Esophagus squamous epithelium (tissue), 5 donors: ENCODE data around the gene KCNMA1. TPM values are rescaled to one million over a fixed set of nuclear protein-coding genes. Genes with fewer than 3 reads are reported as not detected.

Experiments
- DNase-seq: peaks from one replicate; lab custom pipeline; 2025; lab: John Stamatoyannopoulos, UW
- H3K27ac ChIP-seq, 4 donors: fragments of 200-600 bp; sonication (generic); one replicate each; pipeline ENCODE4 v1.5.1; 2016 to 2019; ENCODE audit warnings: mild to moderate bottlenecking in 1 of 4
- H3K27me3 ChIP-seq, 4 donors: fragments of 200-600 bp; sonication (generic); 1 replicate in 3 of 4; 2 replicates in 1 of 4; pipeline versions ENCODE4 v1.5.1 to v1.6.0; 2017 to 2021; ENCODE audit warnings: antibody characterized with exemption in 1 of 4
- H3K36me3 ChIP-seq, 3 donors: fragments of 200-600 bp; sonication (generic); one replicate each; pipeline ENCODE4 v1.5.1; 2016 to 2019
- H3K4me1 ChIP-seq, 3 donors: fragments of 200-600 bp; sonication (generic); one replicate each; pipeline ENCODE4 v1.5.1; 2017 to 2019
- H3K4me3 ChIP-seq, 4 donors: fragments of 200-600 bp; sonication (generic); 1 replicate in 3 of 4; 2 replicates in 1 of 4; pipeline ENCODE4 v1.5.1; 2016 to 2019; ENCODE audit warnings: mild to moderate bottlenecking in 2 of 4, moderate library complexity in 1 of 4
- H3K9me3 ChIP-seq, 3 donors: fragments of 200-600 bp; sonication (generic); one replicate each; pipeline ENCODE4 v1.5.1; 2016 to 2019
- POLR2A ChIP-seq, 4 donors: fragments of 450-650 bp; IDR thresholded peaks; one replicate each; pipeline ENCODE4 v1.6.1; 2017; ENCODE audit warnings: antibody characterized with exemption in 4 of 4, mild to moderate bottlenecking in 4 of 4, moderate library complexity in 3 of 4
- WGBS, 2 donors: methylation state at CpG; one replicate each; pipeline ENCODE4 v1.1.5; 2018; 5-methylcytosine and 5-hydroxymethylcytosine counted together
- intact Hi-C: fragments of 100-400 bp; cut with DNase I; formaldehyde crosslinking; loops from one replicate; pipeline ENCODE4 v1.15.0; 2022
- total RNA-seq, 4 donors: library from RNA; depleted of rRNA; stranded (reverse); fragments of >200 nt; gene quantifications; one replicate each; pipeline ENCODE4 v1.1.0, GENCODE V29; 2016
- TF ChIP-seq, protein P1 (sequence below), 6 experiments: fragments of 450-650 bp in 4 of 6; fragments of 200-600 bp in 2 of 6; sonication (generic) in 2 of 6; IDR thresholded peaks; one replicate each; pipeline ENCODE4 v1.5.1; 2016 to 2019; ENCODE audit warnings: antibody characterized with exemption in 6 of 6, mild to moderate bottlenecking in 4 of 6, moderate library complexity in 4 of 6
- donor health status: DM: yes; HTN: yes; CAD: no.

KCNMA1 gene
- total RNA-seq, 4 donors from 2014 or later: 7.5 to 74.2 (median 18.0) TPM

GRCh38 chr10:76972541-76972940 is 665.1 kb downstream of the KCNMA1 start:
- whole genome bisulfite sequencing, 2 donors: 79 to 81% methylated on average over 2 of the region's 2 CpGs
- H3K9me3 ChIP-seq: no peaks in the 10 kb centered on the region
- intact Hi-C loops: no loop called here
- no peaks in the 10 kb centered on the region for H3K4me1 ChIP-seq
- H3K36me3 ChIP-seq: no peaks in the 10 kb centered on the region
- DNase-seq: no peak
- TF ChIP-seq POLR2A (IDR thresholded peaks at IDR 0.05): no peak
- TF ChIP-seq, protein P1, sequence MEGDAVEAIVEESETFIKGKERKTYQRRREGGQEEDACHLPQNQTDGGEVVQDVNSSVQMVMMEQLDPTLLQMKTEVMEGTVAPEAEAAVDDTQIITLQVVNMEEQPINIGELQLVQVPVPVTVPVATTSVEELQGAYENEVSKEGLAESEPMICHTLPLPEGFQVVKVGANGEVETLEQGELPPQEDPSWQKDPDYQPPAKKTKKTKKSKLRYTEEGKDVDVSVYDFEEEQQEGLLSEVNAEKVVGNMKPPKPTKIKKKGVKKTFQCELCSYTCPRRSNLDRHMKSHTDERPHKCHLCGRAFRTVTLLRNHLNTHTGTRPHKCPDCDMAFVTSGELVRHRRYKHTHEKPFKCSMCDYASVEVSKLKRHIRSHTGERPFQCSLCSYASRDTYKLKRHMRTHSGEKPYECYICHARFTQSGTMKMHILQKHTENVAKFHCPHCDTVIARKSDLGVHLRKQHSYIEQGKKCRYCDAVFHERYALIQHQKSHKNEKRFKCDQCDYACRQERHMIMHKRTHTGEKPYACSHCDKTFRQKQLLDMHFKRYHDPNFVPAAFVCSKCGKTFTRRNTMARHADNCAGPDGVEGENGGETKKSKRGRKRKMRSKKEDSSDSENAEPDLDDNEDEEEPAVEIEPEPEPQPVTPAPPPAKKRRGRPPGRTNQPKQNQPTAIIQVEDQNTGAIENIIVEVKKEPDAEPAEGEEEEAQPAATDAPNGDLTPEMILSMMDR (IDR thresholded peaks at IDR 0.05): no peak
- no peaks in the 10 kb centered on the region for H3K27me3 ChIP-seq
- H3K27ac ChIP-seq: no peak overlapping the region
- no peak overlapping the region for H3K4me3 ChIP-seq

GRCh38 chr10:76971547-76972170 is 665.9 kb downstream of the KCNMA1 start:
- WGBS, 2 donors: 74 to 82% methylated on average over 8 of the region's 8 CpGs
- H3K36me3 ChIP-seq: no peaks in the 10 kb centered on the region
- TF ChIP-seq POLR2A (IDR thresholded peaks at IDR 0.05): no peak
- TF ChIP-seq, protein P1 (IDR thresholded peaks at IDR 0.05): no peak
- H3K27ac ChIP-seq: no peak overlapping the region
- no peaks in the 10 kb centered on the region for H3K9me3 ChIP-seq
- no peaks in the 10 kb centered on the region for H3K27me3 ChIP-seq
- DNase-seq: no peak
- intact Hi-C loops: no loop called here
- no peaks in the 10 kb centered on the region for H3K4me1 ChIP-seq
- no peak overlapping the region for H3K4me3 ChIP-seq

GRCh38 chr10:76970711-76971519 is 666.7 kb downstream of the KCNMA1 start:
- Histone ChIP-seq H3K9me3 (no peaks in the 10 kb centered on the region), H3K4me3 (no peak overlapping the region), H3K27me3 (no peaks in the 10 kb centered on the region), H3K4me1 (no peaks in the 10 kb centered on the region), H3K27ac (no peak overlapping the region), H3K36me3 (no peaks in the 10 kb centered on the region)
- TF ChIP-seq, protein P1 (IDR thresholded peaks at IDR 0.05): no peak
- no peak for TF ChIP-seq POLR2A (IDR thresholded peaks at IDR 0.05)
- 78 to 87% methylated on average over 4 to 6 of the region's 6 CpGs for WGBS, 2 donors
- intact Hi-C loops: no loop called here
- no peak for DNase-seq

DNA sequence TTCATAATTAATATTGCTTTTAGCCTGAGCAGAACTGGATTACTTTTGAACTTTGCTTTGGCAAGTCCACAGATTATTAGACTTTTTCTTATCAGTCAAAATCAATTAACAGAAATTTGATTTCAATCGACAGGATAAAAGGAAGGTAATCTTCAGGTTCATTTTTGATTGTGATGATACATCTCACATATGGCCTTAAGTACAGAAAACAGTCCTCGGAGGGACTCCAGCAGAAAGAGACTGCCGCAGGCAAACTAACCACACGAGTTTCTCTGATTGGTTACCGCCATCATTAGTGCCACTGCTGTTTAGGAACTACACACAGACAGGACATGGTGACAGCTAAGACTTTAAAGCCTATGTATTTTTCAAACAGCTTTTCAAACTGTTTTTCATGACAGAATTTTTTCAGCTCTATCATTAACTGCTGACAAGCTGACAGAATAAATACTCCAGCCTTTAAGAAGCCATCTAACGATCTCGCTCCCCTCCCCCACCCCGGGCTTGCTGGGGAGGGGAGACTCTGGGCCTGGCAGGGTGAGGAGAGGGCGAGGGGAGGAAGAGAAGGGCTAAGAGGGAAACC is 668.2 kb downstream of the KCNMA1 start:
- H3K9me3 ChIP-seq: no peaks in the 10 kb centered on the region
- no peak overlapping the region for H3K27ac ChIP-seq
- WGBS, 2 donors: 74 to 85% methylated on average over 8 to 9 of the region's 9 CpGs
- no peaks in the 10 kb centered on the region for H3K4me1 ChIP-seq
- no peak for DNase-seq
- TF ChIP-seq POLR2A (IDR thresholded peaks at IDR 0.05): no peak
- TF ChIP-seq, protein P1 (IDR thresholded peaks at IDR 0.05): no peak
- intact Hi-C loops: no loop called here
- no peaks in the 10 kb centered on the region for H3K27me3 ChIP-seq
- H3K36me3 ChIP-seq: no peaks in the 10 kb centered on the region
- H3K4me3 ChIP-seq: no peak overlapping the region

GRCh38 chr10:76968483-76968882 is 669.1 kb downstream of the KCNMA1 start:
- H3K27ac ChIP-seq: no peak overlapping the region
- no peak for TF ChIP-seq POLR2A (IDR thresholded peaks at IDR 0.05)
- TF ChIP-seq, protein P1 (IDR thresholded peaks at IDR 0.05): no peak

More at GRCh38 chr10:76968483-76968882, 669.1 kb downstream of the KCNMA1 start:
- intact Hi-C loops: no loop called here
- DNase-seq: no peak
- 66 to 85% methylated on average over 2 of the region's 2 CpGs for WGBS, 2 donors
- H3K4me1 ChIP-seq: no peaks in the 10 kb centered on the region
- no peak overlapping the region for H3K4me3 ChIP-seq
- H3K27me3 ChIP-seq: no peaks in the 10 kb centered on the region
- no peaks in the 10 kb centered on the region for H3K9me3 ChIP-seq
- H3K36me3 ChIP-seq: no peaks in the 10 kb centered on the region
